Upper lobe of left lung (tissue), 4 donors: ENCODE measurements around the gene SLAMF9.

Experiments used
- EP300 ChIP-seq, 4 donors: sonication (generic); formaldehyde crosslinking; IDR thresholded peaks; one replicate each; pipeline ENCODE4 v1.5.1; 2017; ENCODE audit warnings: antibody characterized with exemption in 4 of 4, control low read depth in 2 of 4
- POLR2A ChIP-seq, 4 donors: fragments of 450-650 bp; IDR thresholded peaks; one replicate each; pipeline ENCODE4 v1.5.1; 2016 to 2017; ENCODE audit warnings: antibody characterized with exemption in 4 of 4, mild to moderate bottlenecking in 2 of 4
- POLR2AphosphoS5 ChIP-seq, 2 donors: sonication (generic); formaldehyde crosslinking; IDR thresholded peaks; one replicate each; pipeline ENCODE4 v1.5.1; 2017; ENCODE audit warnings: antibody characterized with exemption in 2 of 2
- TF ChIP-seq, protein P1 (sequence below), 6 experiments: fragments of 450-650 bp in 4 of 6; fragments of 200-600 bp in 2 of 6; sonication (generic) in 2 of 6; IDR thresholded peaks; one replicate each; pipeline ENCODE4 v1.5.1; 2016 to 2019; ENCODE audit warnings: antibody characterized with exemption in 6 of 6

GRCh38 chr1:159937054-159937750, 16.8 kb downstream of the SLAMF9 start:
- TF ChIP-seq, protein P1, sequence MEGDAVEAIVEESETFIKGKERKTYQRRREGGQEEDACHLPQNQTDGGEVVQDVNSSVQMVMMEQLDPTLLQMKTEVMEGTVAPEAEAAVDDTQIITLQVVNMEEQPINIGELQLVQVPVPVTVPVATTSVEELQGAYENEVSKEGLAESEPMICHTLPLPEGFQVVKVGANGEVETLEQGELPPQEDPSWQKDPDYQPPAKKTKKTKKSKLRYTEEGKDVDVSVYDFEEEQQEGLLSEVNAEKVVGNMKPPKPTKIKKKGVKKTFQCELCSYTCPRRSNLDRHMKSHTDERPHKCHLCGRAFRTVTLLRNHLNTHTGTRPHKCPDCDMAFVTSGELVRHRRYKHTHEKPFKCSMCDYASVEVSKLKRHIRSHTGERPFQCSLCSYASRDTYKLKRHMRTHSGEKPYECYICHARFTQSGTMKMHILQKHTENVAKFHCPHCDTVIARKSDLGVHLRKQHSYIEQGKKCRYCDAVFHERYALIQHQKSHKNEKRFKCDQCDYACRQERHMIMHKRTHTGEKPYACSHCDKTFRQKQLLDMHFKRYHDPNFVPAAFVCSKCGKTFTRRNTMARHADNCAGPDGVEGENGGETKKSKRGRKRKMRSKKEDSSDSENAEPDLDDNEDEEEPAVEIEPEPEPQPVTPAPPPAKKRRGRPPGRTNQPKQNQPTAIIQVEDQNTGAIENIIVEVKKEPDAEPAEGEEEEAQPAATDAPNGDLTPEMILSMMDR (IDR thresholded peaks at IDR 0.05) = no peak
- TF ChIP-seq POLR2A (IDR thresholded peaks at IDR 0.05) = no peak
- TF ChIP-seq EP300 (IDR thresholded peaks at IDR 0.05) = no peak
- no peak for TF ChIP-seq POLR2AphosphoS5 (IDR thresholded peaks at IDR 0.05)
